HG02623 (cell line): ENCODE results near the gene TMEM95.
A peak's percentile ranks its signal among the peaks of the same experiment; 100 is the strongest.

Experiments used
- ATAC-seq: cut with Tn5 transposase; IDR thresholded peaks from one replicate; pipeline ENCODE4 v1.9.1; 2021; ENCODE audit warnings: moderate library complexity; ENCODE audit not compliant: unreplicated experiment

TMEM95 gene

GRCh38 chr17:7403977-7404736, 49.2 kb downstream of the TMEM95 start, which contains the start of gene TMEM256:
TSS of gene TMEM256 (minus strand) at chr17:7404097. CDS start at chr17:7404084, 13 bp downstream.
- ATAC-seq = peak; percentile 93

- no peak for ATAC-seq
Observed at GRCh38 chr17:7404737-7405349, 49.9 kb downstream of the TMEM95 start.

- ATAC-seq = no peak
Observed at GRCh38 chr17:7405350-7406234, 50.6 kb downstream of the TMEM95 start.

- no peak for ATAC-seq
Observed at GRCh38 chr17:7406235-7406825, 51.4 kb downstream of the TMEM95 start.
